Measurements from ENCODE around the gene KREMEN1. TPM values are rescaled to one million over a fixed set of nuclear protein-coding genes. Genes with fewer than 3 reads are reported as not detected.

The KREMEN1 gene
- total and polyA plus RNA-seq, 2 of the 4 experiments (the other 2 are of a cell fraction), result 2.9 to 4.6 TPM

DNA sequence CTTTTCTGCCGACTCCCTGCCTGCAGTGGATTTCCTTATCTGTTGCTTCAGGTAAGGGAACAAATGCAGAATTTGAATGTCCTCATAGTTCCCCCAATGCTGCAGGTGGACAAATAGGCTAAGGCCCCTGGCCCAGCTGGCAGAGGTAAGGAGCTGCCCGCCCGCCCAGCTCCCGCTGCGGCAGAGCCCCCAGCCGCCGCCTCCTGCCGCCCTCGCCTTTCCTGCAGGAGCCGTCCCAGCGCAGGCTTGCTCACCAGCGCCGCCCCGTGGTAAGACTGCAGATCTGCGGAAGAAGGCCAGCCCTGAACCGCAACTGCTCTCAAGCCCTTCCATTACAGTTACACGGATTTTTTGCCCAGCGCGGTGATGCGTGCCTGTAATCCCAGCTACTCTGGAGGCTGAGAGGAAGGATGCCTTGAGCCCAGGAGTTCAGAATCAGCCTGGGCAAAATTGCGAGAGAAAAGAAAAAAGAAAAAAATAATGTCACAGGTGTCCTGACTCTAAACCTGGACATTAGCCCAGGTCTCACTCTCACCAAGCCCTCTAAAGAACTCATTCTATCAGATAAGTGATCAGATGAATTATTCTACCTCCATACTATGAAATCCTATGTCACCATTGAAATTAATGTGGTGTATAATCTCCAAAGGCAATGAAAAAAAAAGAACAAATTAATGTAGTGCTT lies 81.7 kb downstream of the KREMEN1 start:
- Histone ChIP-seq H3K9me3 (ENCODE audit: control insufficient read depth, insufficient read depth, low read length) (no peaks in the 10 kb centered on the region), H3K4me2 (ENCODE audit: low read depth, low read length) (peak overlapping the region; percentile 67), H3K4me1 (ENCODE audit: control insufficient read depth, insufficient read depth, low read length) (no peaks in the 10 kb centered on the region; the same call in 1 of the 2 replicates), H3K4me3 (ENCODE audit: insufficient read depth, low read depth, low read length) (no peak overlapping the region), H2BK15ac (ENCODE audit: low read depth, low read length) (no peak overlapping the region), H4K8ac (ENCODE audit: low read depth in 2 of 2, low read length in 2 of 2) (no peak overlapping the region), H2BK120ac (ENCODE audit: low read depth, low read length) (no peak overlapping the region), H2AK5ac (ENCODE audit: low read depth, low read length) (no peak overlapping the region), H2BK20ac (ENCODE audit: low read depth, low read length) (no peak overlapping the region), H3K36me3 (ENCODE audit: control insufficient read depth, insufficient read depth, low read length) (no peaks in the 10 kb centered on the region), H4K20me1 (ENCODE audit: insufficient read depth, low read length) (no peaks in the 10 kb centered on the region), H3K27ac (ENCODE audit: insufficient read depth, low read length) (no peak overlapping the region), H2AFZ (replicated peaks; ENCODE audit: low read length, poor library complexity) (peak overlapping the region; percentile 71), H3K9ac (ENCODE audit: low read depth, low read length) (no peak overlapping the region), H3K56ac (ENCODE audit: extremely low read depth, insufficient read depth, low read length) (no peak overlapping the region), H2BK5ac (ENCODE audit: low read depth, low read length, poor library complexity, severe bottlenecking) (no peak overlapping the region), H4K5ac (ENCODE audit: low read depth, low read length) (no peak overlapping the region), H3K4ac (ENCODE audit: low read depth, low read length) (no peak overlapping the region), H4K91ac (ENCODE audit: insufficient read depth, low read depth, low read length) (no peak overlapping the region), H3K18ac (ENCODE audit: low read depth, low read length) (no peak overlapping the region), H3K9me1 (ENCODE audit: insufficient read depth, low read length) (no peaks in the 10 kb centered on the region), H3K79me1 (ENCODE audit: low read depth in 1 of 2, low read length in 2 of 2) (no peaks in the 10 kb centered on the region), H3K27me3 (ENCODE audit: control insufficient read depth, insufficient read depth, low read length) (peaks cover under 1% of the 10 kb centered on the region), H3K14ac (replicated peaks; ENCODE audit: low read depth, low read length) (no peak overlapping the region), H2AK9ac (replicated peaks; ENCODE audit: low read depth, low read length, poor library complexity) (peak overlapping the region; percentile 5), H3K23ac (ENCODE audit: low read depth, low read length) (no peak overlapping the region)
- TF ChIP-seq, protein P1, sequence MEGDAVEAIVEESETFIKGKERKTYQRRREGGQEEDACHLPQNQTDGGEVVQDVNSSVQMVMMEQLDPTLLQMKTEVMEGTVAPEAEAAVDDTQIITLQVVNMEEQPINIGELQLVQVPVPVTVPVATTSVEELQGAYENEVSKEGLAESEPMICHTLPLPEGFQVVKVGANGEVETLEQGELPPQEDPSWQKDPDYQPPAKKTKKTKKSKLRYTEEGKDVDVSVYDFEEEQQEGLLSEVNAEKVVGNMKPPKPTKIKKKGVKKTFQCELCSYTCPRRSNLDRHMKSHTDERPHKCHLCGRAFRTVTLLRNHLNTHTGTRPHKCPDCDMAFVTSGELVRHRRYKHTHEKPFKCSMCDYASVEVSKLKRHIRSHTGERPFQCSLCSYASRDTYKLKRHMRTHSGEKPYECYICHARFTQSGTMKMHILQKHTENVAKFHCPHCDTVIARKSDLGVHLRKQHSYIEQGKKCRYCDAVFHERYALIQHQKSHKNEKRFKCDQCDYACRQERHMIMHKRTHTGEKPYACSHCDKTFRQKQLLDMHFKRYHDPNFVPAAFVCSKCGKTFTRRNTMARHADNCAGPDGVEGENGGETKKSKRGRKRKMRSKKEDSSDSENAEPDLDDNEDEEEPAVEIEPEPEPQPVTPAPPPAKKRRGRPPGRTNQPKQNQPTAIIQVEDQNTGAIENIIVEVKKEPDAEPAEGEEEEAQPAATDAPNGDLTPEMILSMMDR (conservative IDR thresholded peaks at IDR 0.05; ENCODE audit: low read depth, low read length), result peak; percentile 91
- TF ChIP-seq MAZ (IDR thresholded peaks at IDR 0.05; ENCODE audit: borderline replicate concordance, low read depth, low read length) (no peak), SMC3 (IDR thresholded peaks at IDR 0.05; ENCODE audit: low read depth, low read length) (peak; percentile 86), RCOR1 (IDR thresholded peaks at IDR 0.05; ENCODE audit: insufficient replicate concordance, low read length) (no peak), RAD21 (IDR thresholded peaks at IDR 0.05; ENCODE audit: low read length) (peak; percentile 83), MXI1 (IDR thresholded peaks at IDR 0.05; ENCODE audit: borderline replicate concordance, low read depth, low read length) (no peak), BHLHE40 (IDR thresholded peaks at IDR 0.05; ENCODE audit: low read depth, low read length) (no peak), NFE2L2 (IDR thresholded peaks at IDR 0.05; ENCODE audit: low read depth, low read length) (no peak), CHD1 (IDR thresholded peaks at IDR 0.05; ENCODE audit: low read depth, low read length) (no peak)
- ATAC-seq (ENCODE audit: low read depth) (peak; percentile 95), DNase-seq (peak; percentile 51)
- ChIA-PET POLR2A (ENCODE audit: unreplicated experiment) (no interaction called here), CTCF (interaction anchor here (0.6 to 1.4 kb wide), 13 partner anchors 11 to 299 kb away, joined by 3 to 5 read pairs (median 3); no protein-coding TSS in a partner anchor)
- intact Hi-C loops (cut with micrococcal nuclease), result loop anchor here (1.0 to 10.0 kb wide), 6 partner anchors 82 to 550 kb away; partner anchors contain the start of gene KREMEN1
- WGBS, 2 experiments (ENCODE audit: extremely low coverage in 2 of 2, insufficient read length in 1 of 2), result 6% methylated on average over 6 of the region's 21 CpGs; no CpG with 5 or more reads in 1 of the 2 experiments
- dilution Hi-C loops (cut with HindIII; ENCODE audit: low sequenced_read_pairs, unreplicated experiment), result no loop called here
- in situ Hi-C loops (cut with MboI; ENCODE audit: low sequenced_read_pairs), result loop anchor here (5.0 kb wide), 1 partner anchor 302 kb away; no protein-coding TSS in a partner anchor
- BruUV-seq (replicated peaks), result no TSS peak
